Measurements from ENCODE around the gene DDX39B. TPM values are rescaled to one million over a fixed set of nuclear protein-coding genes. Genes with fewer than 3 reads are reported as not detected.

Gene DDX39B
- total and polyA plus RNA-seq, 9 of the 15 experiments (the other 6 are each of a cell fraction or from before 2014, with no cell fraction given) = 479 to 869 (median 592) TPM

DNA sequence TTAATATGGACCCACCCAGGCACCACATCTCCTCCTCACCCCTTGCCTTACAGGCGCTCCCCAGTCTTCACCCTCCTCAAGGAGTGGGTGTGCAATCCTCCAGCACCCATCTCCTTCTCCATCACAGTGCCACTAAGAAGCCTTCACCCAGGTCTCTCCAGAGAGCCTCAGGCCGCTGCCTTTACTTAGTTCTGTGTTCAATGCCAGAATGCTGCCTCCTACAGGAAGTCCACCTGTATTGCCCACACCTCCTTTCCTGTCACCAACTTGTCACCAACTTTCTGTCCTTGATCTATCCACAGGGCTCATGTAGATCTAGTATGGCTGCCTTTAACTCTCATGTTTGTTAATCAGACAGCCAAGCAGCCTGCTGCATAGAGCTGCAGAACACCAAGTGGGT lies 43.7 kb upstream of the DDX39B start (continued):
- TF ChIP-seq KDM1A (IDR thresholded peaks at IDR 0.05) = peak; percentile 38 to 75; a peak in 2 of 4 replicates
- peak; percentile 35; the same call in 1 of the 2 replicates for TF ChIP-seq CREM (IDR thresholded peaks at IDR 0.05; ENCODE audit: low read depth)
- TF ChIP-seq, protein P1, sequence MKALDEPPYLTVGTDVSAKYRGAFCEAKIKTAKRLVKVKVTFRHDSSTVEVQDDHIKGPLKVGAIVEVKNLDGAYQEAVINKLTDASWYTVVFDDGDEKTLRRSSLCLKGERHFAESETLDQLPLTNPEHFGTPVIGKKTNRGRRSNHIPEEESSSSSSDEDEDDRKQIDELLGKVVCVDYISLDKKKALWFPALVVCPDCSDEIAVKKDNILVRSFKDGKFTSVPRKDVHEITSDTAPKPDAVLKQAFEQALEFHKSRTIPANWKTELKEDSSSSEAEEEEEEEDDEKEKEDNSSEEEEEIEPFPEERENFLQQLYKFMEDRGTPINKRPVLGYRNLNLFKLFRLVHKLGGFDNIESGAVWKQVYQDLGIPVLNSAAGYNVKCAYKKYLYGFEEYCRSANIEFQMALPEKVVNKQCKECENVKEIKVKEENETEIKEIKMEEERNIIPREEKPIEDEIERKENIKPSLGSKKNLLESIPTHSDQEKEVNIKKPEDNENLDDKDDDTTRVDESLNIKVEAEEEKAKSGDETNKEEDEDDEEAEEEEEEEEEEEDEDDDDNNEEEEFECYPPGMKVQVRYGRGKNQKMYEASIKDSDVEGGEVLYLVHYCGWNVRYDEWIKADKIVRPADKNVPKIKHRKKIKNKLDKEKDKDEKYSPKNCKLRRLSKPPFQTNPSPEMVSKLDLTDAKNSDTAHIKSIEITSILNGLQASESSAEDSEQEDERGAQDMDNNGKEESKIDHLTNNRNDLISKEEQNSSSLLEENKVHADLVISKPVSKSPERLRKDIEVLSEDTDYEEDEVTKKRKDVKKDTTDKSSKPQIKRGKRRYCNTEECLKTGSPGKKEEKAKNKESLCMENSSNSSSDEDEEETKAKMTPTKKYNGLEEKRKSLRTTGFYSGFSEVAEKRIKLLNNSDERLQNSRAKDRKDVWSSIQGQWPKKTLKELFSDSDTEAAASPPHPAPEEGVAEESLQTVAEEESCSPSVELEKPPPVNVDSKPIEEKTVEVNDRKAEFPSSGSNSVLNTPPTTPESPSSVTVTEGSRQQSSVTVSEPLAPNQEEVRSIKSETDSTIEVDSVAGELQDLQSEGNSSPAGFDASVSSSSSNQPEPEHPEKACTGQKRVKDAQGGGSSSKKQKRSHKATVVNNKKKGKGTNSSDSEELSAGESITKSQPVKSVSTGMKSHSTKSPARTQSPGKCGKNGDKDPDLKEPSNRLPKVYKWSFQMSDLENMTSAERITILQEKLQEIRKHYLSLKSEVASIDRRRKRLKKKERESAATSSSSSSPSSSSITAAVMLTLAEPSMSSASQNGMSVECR (CRISPR knock-in tag; IDR thresholded peaks at IDR 0.05) = no peak; the same call in 1 of the 2 replicates
- TF ChIP-seq MTF1 (CRISPR knock-in tag; IDR thresholded peaks at IDR 0.05; ENCODE audit: borderline replicate concordance) = no peak
- TF ChIP-seq, protein P2, sequence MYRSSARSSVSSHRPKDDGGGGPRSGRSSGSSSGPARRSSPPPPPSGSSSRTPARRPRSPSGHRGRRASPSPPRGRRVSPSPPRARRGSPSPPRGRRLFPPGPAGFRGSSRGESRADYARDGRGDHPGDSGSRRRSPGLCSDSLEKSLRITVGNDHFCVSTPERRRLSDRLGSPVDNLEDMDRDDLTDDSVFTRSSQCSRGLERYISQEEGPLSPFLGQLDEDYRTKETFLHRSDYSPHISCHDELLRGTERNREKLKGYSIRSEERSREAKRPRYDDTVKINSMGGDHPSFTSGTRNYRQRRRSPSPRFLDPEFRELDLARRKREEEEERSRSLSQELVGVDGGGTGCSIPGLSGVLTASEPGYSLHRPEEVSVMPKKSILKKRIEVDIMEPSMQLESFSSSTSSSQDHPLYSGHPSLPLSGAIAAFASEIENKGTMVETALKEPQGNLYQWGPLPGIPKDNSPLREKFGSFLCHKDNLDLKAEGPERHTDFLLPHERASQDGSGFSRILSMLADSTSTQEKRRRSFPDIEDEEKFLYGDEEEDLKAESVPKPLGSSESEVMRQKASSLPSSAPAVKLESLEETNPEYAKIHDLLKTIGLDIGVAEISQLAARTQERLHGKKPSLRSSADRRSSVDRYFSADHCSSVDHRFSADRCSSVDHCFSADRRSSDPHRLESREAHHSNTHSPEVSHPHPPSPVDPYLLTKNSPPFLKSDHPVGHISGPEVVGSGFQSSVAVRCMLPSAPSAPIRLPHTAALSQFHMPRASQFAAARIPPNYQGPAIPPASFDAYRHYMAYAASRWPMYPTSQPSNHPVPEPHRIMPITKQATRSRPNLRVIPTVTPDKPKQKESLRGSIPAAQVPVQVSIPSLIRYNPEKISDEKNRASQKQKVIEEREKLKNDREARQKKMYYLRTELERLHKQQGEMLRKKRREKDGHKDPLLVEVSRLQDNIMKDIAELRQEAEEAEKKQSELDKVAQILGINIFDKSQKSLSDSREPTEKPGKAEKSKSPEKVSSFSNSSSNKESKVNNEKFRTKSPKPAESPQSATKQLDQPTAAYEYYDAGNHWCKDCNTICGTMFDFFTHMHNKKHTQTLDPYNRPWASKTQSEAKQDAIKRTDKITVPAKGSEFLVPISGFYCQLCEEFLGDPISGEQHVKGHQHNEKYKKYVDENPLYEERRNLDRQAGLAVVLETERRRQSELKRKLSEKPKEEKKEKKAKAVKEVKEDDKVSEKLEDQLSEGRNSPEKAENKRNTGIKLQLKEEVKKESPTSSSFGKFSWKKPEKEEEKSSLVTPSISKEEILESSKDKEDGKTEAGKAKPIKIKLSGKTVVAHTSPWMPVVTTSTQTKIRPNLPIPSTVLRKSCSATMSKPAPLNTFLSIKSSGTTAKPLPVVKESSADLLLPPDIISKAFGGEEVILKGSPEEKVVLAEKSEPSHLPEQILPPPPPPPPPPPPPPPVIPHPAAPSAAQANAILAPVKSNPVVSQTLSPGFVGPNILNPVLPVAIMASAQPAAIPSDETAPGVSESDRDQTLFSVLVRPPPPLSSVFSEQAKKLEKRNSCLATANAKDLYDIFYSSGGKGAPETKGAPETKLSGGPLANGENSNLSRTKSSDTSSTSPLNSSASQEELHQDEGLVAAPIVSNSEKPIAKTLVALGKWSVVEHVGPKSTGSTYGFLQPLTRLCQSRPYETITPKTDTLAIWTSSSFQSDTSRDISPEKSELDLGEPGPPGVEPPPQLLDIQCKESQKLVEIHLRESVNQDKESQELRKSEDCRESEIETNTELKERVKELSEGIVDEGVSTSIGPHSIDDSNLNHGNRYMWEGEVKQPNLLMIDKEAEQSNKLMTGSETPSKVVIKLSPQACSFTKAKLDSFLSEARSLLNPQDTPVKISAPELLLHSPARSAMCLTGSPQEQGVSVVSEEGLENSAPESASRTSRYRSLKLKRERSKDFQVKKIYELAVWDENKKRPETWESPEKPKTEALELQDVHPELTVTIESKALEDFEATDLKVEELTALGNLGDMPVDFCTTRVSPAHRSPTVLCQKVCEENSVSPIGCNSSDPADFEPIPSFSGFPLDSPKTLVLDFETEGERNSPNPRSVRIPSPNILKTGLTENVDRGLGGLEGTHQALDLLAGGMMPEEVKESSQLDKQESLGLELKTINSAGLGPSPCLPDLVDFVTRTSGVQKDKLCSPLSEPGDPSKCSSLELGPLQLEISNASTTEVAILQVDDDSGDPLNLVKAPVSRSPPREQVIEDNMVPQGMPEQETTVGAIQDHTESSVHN (IDR thresholded peaks at IDR 0.05; ENCODE audit: borderline replicate concordance in 1 of 2, low read depth in 1 of 2) = no peak
- TF ChIP-seq ZNF24 (IDR thresholded peaks at IDR 0.05) = no peak
